C4-2B (cell line): ENCODE data around the gene CHPT1.

Experiments used
- CTCF ChIP-seq: fragments of 450-650 bp; conservative IDR thresholded peaks from 2 replicates; pipeline ENCODE4 v1.5.1; 2017; ENCODE audit warnings: mild to moderate bottlenecking
- ZFX ChIP-seq: fragments of 450-650 bp; IDR thresholded peaks from 2 replicates; pipeline ENCODE4 v1.6.1; 2017

- TF ChIP-seq CTCF, result no peak
- TF ChIP-seq ZFX, result no peak
These were observed 51.5 kb downstream of the CHPT1 start for GRCh38 chr12:101748907-101749306.
